Kidney (tissue), 14 donors: ENCODE results near the gene NLGN1. TPM values are rescaled to one million over a fixed set of nuclear protein-coding genes. Genes with fewer than 3 reads are reported as not detected.

Experiments
- DNase-seq, 5 donors: peaks; one replicate each; pipeline ENCODE4 v3.0.0-alpha.2; 2013 to 2020
- FAIRE-seq: peaks from 2 replicates; lab custom pipeline; 2012; peaks lifted over from hg19 to GRCh38; lab: Jason Lieb, UNC
- H3K27ac ChIP-seq, 2 donors: one replicate each; pipeline ENCODE4 v1.7.0; 2013; ENCODE audit warnings: low read depth in 2 of 2, low read length in 2 of 2, inconsistent platforms in 1 of 2
- H3K27me3 ChIP-seq: one replicate; pipeline ENCODE4 v1.7.1; 2013; ENCODE audit warnings: low read length, inconsistent platforms; ENCODE audit not compliant: control insufficient read depth, insufficient read depth
- H3K36me3 ChIP-seq, 3 donors: one replicate each; pipeline versions ENCODE4 v1.7.0 to v1.7.1; 2013; ENCODE audit warnings: low read length in 3 of 3, control low read depth in 1 of 3, inconsistent platforms in 1 of 3; ENCODE audit not compliant: insufficient read depth in 3 of 3, control insufficient read depth in 2 of 3
- H3K4me1 ChIP-seq, 3 donors: one replicate each; pipeline versions ENCODE4 v1.7.0 to v1.7.1; 2013; ENCODE audit warnings: low read length in 3 of 3, inconsistent platforms in 1 of 3, low read depth in 1 of 3; ENCODE audit not compliant: control insufficient read depth in 2 of 3, insufficient read depth in 2 of 3
- H3K4me3 ChIP-seq, 3 donors: one replicate each; pipeline versions ENCODE4 v1.7.0 to v1.8.1; 2013; ENCODE audit warnings: low read length in 3 of 3, control low read depth in 1 of 3, inconsistent platforms in 1 of 3
- H3K9ac ChIP-seq, 3 donors: one replicate each; pipeline versions ENCODE4 v1.7.0 to v1.7.1; 2013; ENCODE audit warnings: low read length in 3 of 3, control low read depth in 1 of 3, inconsistent platforms in 1 of 3
- H3K9me3 ChIP-seq, 3 donors: one replicate each; pipeline versions ENCODE4 v1.7.0 to v1.7.1; 2013; ENCODE audit warnings: low read length in 3 of 3, control low read depth in 1 of 3, inconsistent platforms in 1 of 3; ENCODE audit not compliant: control insufficient read depth in 2 of 3, insufficient read depth in 1 of 3
- intact Hi-C: fragments of 100-400 bp; cut with DNase I; formaldehyde crosslinking; loops from one replicate; pipeline ENCODE4 v1.11.1; 2022
- polyA plus RNA-seq: library from polyadenylated mRNA; stranded (reverse); fragments of 350-450 nt; fragmentation: Illumina TruSeq; extraction: RNeasy Lipid Tissue Mini Kit (QIAGEN cat#74804); gene quantifications from one replicate; pipeline ENCODE4 v1.2.3, GENCODE V29; 2014; ENCODE audit warnings: low read depth, low replicate concordance; ENCODE audit not compliant: insufficient read depth
- total RNA-seq: library from RNA; stranded (reverse); fragmentation: NEBNext Ultra II Directional; extraction: Animal tissue kit (Norgen Biotek cat#: 25700); gene quantifications from one replicate; pipeline ENCODE4 v1.2.1, GENCODE V29; 2021
- TF ChIP-seq, protein P1 (sequence below): IDR thresholded peaks from 3 replicates; pipeline ENCODE4 v1.5.1; 2012; ENCODE audit warnings: mild to moderate bottlenecking, moderate library complexity, borderline replicate concordance; ENCODE audit not compliant: insufficient read depth; ENCODE audit errors: extremely low read depth
- donor health status: control.
- donor health status: control.
- donor health status: control.
- donor health status: control.
- donor health status: control.
- donor health status: DM: yes; HTN: yes; CAD: no.
- donor health status: Normal renal cell carcinoma (clear cell type).

NLGN1 gene
- total and polyA plus RNA-seq, 2 donors from 2014 or later, result 0.49 to 19.4 TPM

DNA sequence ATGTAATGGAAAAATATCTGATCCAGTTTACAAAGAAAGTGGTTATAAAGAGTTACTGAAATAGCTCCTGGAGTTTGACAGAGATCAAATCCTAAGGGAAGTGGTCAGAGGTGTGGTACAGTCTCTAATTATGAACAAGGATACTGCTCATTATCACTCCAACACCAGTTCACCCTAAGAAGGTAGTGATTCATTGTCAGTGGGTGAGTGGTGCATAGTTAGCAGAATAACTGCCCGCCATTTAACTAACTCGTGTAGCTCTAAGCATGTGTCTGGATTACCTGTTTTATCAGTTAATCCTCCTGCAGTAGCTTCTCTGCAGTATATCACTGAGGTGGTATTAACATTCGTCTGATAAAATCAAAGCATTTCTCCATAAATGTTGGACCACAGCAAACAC, 700.1 kb downstream of the NLGN1 start:
- DNase-seq, result no peak
- Histone ChIP-seq H3K27me3 (no peaks in the 10 kb centered on the region), H3K36me3 (no peaks in the 10 kb centered on the region), H3K9me3 (no peaks in the 10 kb centered on the region), H3K4me3 (no peak overlapping the region), H3K27ac (no peak overlapping the region), H3K4me1 (no peaks in the 10 kb centered on the region), H3K9ac (no peak overlapping the region)
- TF ChIP-seq, protein P1, sequence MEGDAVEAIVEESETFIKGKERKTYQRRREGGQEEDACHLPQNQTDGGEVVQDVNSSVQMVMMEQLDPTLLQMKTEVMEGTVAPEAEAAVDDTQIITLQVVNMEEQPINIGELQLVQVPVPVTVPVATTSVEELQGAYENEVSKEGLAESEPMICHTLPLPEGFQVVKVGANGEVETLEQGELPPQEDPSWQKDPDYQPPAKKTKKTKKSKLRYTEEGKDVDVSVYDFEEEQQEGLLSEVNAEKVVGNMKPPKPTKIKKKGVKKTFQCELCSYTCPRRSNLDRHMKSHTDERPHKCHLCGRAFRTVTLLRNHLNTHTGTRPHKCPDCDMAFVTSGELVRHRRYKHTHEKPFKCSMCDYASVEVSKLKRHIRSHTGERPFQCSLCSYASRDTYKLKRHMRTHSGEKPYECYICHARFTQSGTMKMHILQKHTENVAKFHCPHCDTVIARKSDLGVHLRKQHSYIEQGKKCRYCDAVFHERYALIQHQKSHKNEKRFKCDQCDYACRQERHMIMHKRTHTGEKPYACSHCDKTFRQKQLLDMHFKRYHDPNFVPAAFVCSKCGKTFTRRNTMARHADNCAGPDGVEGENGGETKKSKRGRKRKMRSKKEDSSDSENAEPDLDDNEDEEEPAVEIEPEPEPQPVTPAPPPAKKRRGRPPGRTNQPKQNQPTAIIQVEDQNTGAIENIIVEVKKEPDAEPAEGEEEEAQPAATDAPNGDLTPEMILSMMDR, result no peak
- intact Hi-C loops, result no loop called here
- FAIRE-seq, result no peak

DNA sequence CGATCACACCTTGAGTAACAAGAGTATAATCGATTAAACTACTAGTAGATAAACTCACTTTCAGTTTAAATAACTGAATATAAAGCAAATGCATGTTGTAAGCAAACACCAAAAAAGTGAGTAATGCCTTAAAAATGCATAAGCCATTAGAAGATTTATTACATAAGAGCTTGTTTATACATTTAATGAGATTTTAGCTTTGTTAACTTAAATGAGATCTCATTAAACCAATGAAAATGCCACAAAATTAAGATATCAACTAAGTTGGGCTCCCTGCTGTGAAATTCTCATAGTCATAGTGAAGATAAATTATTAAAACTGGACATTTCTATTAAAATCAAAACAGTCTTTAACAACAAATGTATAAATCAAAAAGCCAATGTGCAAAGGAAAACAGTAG, 701.2 kb downstream of the NLGN1 start:
- intact Hi-C loops, result no loop called here
- H3K9ac ChIP-seq, result no peak overlapping the region
- no peaks in the 10 kb centered on the region for H3K4me1 ChIP-seq
- DNase-seq, result peak in 1 of 5 donors; percentile 35
- no peak overlapping the region for H3K27ac ChIP-seq
- H3K4me3 ChIP-seq, result no peak overlapping the region
- TF ChIP-seq, protein P1, result no peak
- no peaks in the 10 kb centered on the region for H3K27me3 ChIP-seq
- no peak for FAIRE-seq
- H3K9me3 ChIP-seq, result no peaks in the 10 kb centered on the region
- no peaks in the 10 kb centered on the region for H3K36me3 ChIP-seq

- no peaks in the 10 kb centered on the region for H3K36me3 ChIP-seq
- no peak for DNase-seq
- no peaks in the 10 kb centered on the region for H3K27me3 ChIP-seq
- H3K4me3 ChIP-seq, result no peak overlapping the region
- TF ChIP-seq, protein P1, result no peak
- no peak for FAIRE-seq
- no peaks in the 10 kb centered on the region for H3K9me3 ChIP-seq
- no peak overlapping the region for H3K27ac ChIP-seq
- intact Hi-C loops, result no loop called here
- no peaks in the 10 kb centered on the region for H3K4me1 ChIP-seq
- no peak overlapping the region for H3K9ac ChIP-seq
These were observed 702.2 kb downstream of the NLGN1 start for GRCh38 chr3:174099724-174100123.

GRCh38 chr3:174100744-174101143, 703.2 kb downstream of the NLGN1 start:
- Histone ChIP-seq H3K4me1 (no peaks in the 10 kb centered on the region), H3K27me3 (no peaks in the 10 kb centered on the region), H3K36me3 (no peaks in the 10 kb centered on the region), H3K9ac (no peak overlapping the region), H3K4me3 (no peak overlapping the region), H3K27ac (no peak overlapping the region), H3K9me3 (no peaks in the 10 kb centered on the region)
- intact Hi-C loops, result no loop called here
- DNase-seq (no peak), FAIRE-seq (no peak)
- TF ChIP-seq, protein P1, result no peak
